H1 (cell line): ENCODE measurements around the gene IQCH. TPM values are rescaled to one million over a fixed set of nuclear protein-coding genes. Genes with fewer than 3 reads are reported as not detected.

ENCODE experiments used
- CTCF ChIA-PET: fragments of 300-600 bp; sonication (Branson Sonifier 250); formaldehyde crosslinking; loops from one replicate; lab custom pipeline; 2021; ENCODE audit not compliant: partially characterized antibody; lab: Charles Lee
- POLR2A ChIA-PET: fragments of 300-600 bp; sonication (Branson Sonifier 250); formaldehyde crosslinking; loops from one replicate; lab custom pipeline; 2021; ENCODE audit warnings: inconsistent platforms; ENCODE audit not compliant: partially characterized antibody; lab: Charles Lee
- DNase-seq, 2 experiments: peaks; one replicate each; pipeline versions ENCODE4 v3.0.0 to v3.0.0-alpha.2; 2010 to 2022; ENCODE audit warnings: low spot score in 2 of 2, low read depth in 1 of 2, mixed read lengths in 1 of 2
- FAIRE-seq: peaks from 2 replicates; lab custom pipeline; 2011; peaks lifted over from hg19 to GRCh38; lab: Jason Lieb, UNC
- H2AFZ ChIP-seq: 2 replicates; pipeline ENCODE4 v1.8.1; 2012; ENCODE audit warnings: low read length, inconsistent platforms
- H2AK5ac ChIP-seq: 2 replicates; pipeline ENCODE4 v1.6.1; 2013; ENCODE audit warnings: low read depth, low read length
- H2BK120ac ChIP-seq: replicated peaks from 2 replicates; pipeline ENCODE3; 2013; ENCODE audit warnings: low read depth, low read length, inconsistent platforms
- H2BK12ac ChIP-seq: 2 replicates; pipeline ENCODE4 v1.6.1; 2013; ENCODE audit warnings: low read depth, low read length
- H2BK15ac ChIP-seq: 2 replicates; pipeline ENCODE4 v1.6.1; 2013; ENCODE audit warnings: low read length
- H2BK20ac ChIP-seq: 2 replicates; pipeline ENCODE4 v1.6.1; 2013; ENCODE audit warnings: low read length
- H2BK5ac ChIP-seq: 2 replicates; pipeline ENCODE4 v1.6.1; 2013; ENCODE audit warnings: low read depth, low read length
- H3K14ac ChIP-seq: 2 replicates; pipeline ENCODE4 v1.6.1; 2013; ENCODE audit warnings: inconsistent platforms; ENCODE audit not compliant: insufficient read length
- H3K18ac ChIP-seq: 2 replicates; pipeline ENCODE4 v1.6.1; 2013; ENCODE audit warnings: low read length; ENCODE audit errors: extremely low read depth
- H3K23ac ChIP-seq: 2 replicates; pipeline ENCODE4 v1.6.1; 2013; ENCODE audit warnings: inconsistent platforms; ENCODE audit not compliant: insufficient read length
- H3K23me2 ChIP-seq: 2 replicates; pipeline ENCODE4 v1.6.1; 2013; ENCODE audit warnings: low read depth, low read length
- H3K27ac ChIP-seq: 2 replicates; pipeline ENCODE4 v1.6.1; 2011; ENCODE audit warnings: low read depth, low read length, inconsistent platforms
- H3K27me3 ChIP-seq, 4 experiments: replicated peaks in 1 of 4; 1 replicate in 1 of 4; 2 replicates in 3 of 4; pipeline versions ENCODE4 v1.6.1 to v1.8.1; 2011 to 2013; ENCODE audit warnings: low read length in 3 of 4, mild to moderate bottlenecking in 3 of 4, inconsistent platforms in 2 of 4, mixed read lengths in 2 of 4, moderate library complexity in 1 of 4; ENCODE audit not compliant: control insufficient read depth in 3 of 4, insufficient read depth in 3 of 4; ENCODE audit errors: extremely low read depth in 1 of 4
- H3K36me3 ChIP-seq, 4 experiments: 2 replicates each; pipeline versions ENCODE4 v1.6.1 to v1.8.1; 2011 to 2013; ENCODE audit warnings: mild to moderate bottlenecking in 4 of 4, low read length in 3 of 4, moderate library complexity in 2 of 4, control low read depth in 1 of 4, inconsistent platforms in 1 of 4; ENCODE audit not compliant: insufficient read depth in 4 of 4, control insufficient read depth in 2 of 4
- H3K4ac ChIP-seq: replicated peaks from 2 replicates; pipeline ENCODE3; 2013; ENCODE audit warnings: low read length, low read depth, mixed read lengths, inconsistent platforms; ENCODE audit not compliant: insufficient read length
- H3K4me1 ChIP-seq, 4 experiments: replicated peaks in 1 of 4; 1 replicate in 1 of 4; 2 replicates in 3 of 4; pipeline versions ENCODE4 v1.6.1 to v1.8.1; 2011 to 2013; ENCODE audit warnings: low read length in 3 of 4, inconsistent platforms in 2 of 4, mixed read lengths in 1 of 4; ENCODE audit not compliant: insufficient read depth in 4 of 4, control insufficient read depth in 3 of 4
- H3K4me2 ChIP-seq, 2 experiments: 2 replicates each; pipeline versions ENCODE4 v1.6.1 to v1.8.1; 2011 to 2013; ENCODE audit warnings: low read depth in 2 of 2, low read length in 2 of 2, control low read depth in 1 of 2, inconsistent platforms in 1 of 2, mild to moderate bottlenecking in 1 of 2; ENCODE audit not compliant: insufficient read depth in 1 of 2
- H3K4me3 ChIP-seq, 4 experiments: fragments of 200-600, 300-600 bp in 1 of 4; sonication (generic), shearing (Covaris generic), sonication (Bioruptor Twin) in 1 of 4; 2 replicates each; pipeline versions ENCODE4 v1.5.1 to v1.8.1; 2011 to 2016; ENCODE audit warnings: low read length in 4 of 4, low read depth in 3 of 4, control low read depth in 2 of 4, inconsistent platforms in 2 of 4, mild to moderate bottlenecking in 2 of 4, mixed read lengths in 1 of 4, moderate library complexity in 1 of 4; ENCODE audit not compliant: insufficient read depth in 2 of 4; ENCODE audit errors: extremely low read depth in 1 of 4
- H3K56ac ChIP-seq: replicated peaks from 2 replicates; pipeline ENCODE3; 2013; ENCODE audit warnings: low read depth, mild to moderate bottlenecking, mixed read lengths, low read length, inconsistent platforms; ENCODE audit not compliant: insufficient read length
- H3K79me1 ChIP-seq: 2 replicates; pipeline ENCODE4 v1.6.1; 2013; ENCODE audit warnings: low read depth, low read length, control low read depth
- H3K79me2 ChIP-seq, 2 experiments: 2 replicates each; pipeline versions ENCODE4 v1.6.1 to v1.8.1; 2012 to 2013; ENCODE audit warnings: low read length in 2 of 2, mild to moderate bottlenecking in 2 of 2, inconsistent platforms in 1 of 2; ENCODE audit not compliant: insufficient read depth in 2 of 2, control insufficient read depth in 1 of 2
- H3K9ac ChIP-seq, 4 experiments: replicated peaks in 1 of 4; 1 replicate in 1 of 4; 2 replicates in 3 of 4; pipeline versions ENCODE4 v1.6.1 to v1.8.1; 2011 to 2013; ENCODE audit warnings: low read depth in 3 of 4, low read length in 3 of 4, control low read depth in 2 of 4, mild to moderate bottlenecking in 2 of 4, moderate library complexity in 2 of 4, inconsistent platforms in 1 of 4; ENCODE audit errors: extremely low read depth in 1 of 4
- H3K9me3 ChIP-seq, 2 experiments: 2 replicates each; pipeline versions ENCODE4 v1.6.1 to v1.8.1; 2012 to 2013; ENCODE audit warnings: mild to moderate bottlenecking in 2 of 2, moderate library complexity in 2 of 2, control low read depth in 1 of 2, inconsistent platforms in 1 of 2, low read depth in 1 of 2, low read length in 1 of 2, mixed read lengths in 1 of 2; ENCODE audit not compliant: insufficient read depth in 2 of 2
- H4K20me1 ChIP-seq, 2 experiments: replicated peaks in 1 of 2; 2 replicates each; pipeline versions ENCODE3 to v1.8.1; 2011 to 2013; ENCODE audit warnings: inconsistent platforms in 2 of 2, low read length in 2 of 2, mild to moderate bottlenecking in 1 of 2; ENCODE audit not compliant: insufficient read depth in 2 of 2, control insufficient read depth in 1 of 2
- H4K5ac ChIP-seq: 2 replicates; pipeline ENCODE4 v1.6.1; 2013; ENCODE audit warnings: low read length, low read depth, mixed read lengths, inconsistent platforms; ENCODE audit not compliant: insufficient read length
- H4K8ac ChIP-seq: 2 replicates; pipeline ENCODE4 v1.8.0; 2013; ENCODE audit warnings: mild to moderate bottlenecking, moderate library complexity, low read length, inconsistent platforms; ENCODE audit not compliant: insufficient read depth; ENCODE audit errors: extremely low read depth
- H4K91ac ChIP-seq: replicated peaks from 2 replicates; pipeline ENCODE3; 2013; ENCODE audit warnings: low read length, mixed read lengths, inconsistent platforms; ENCODE audit not compliant: insufficient read length
- GABPA ChIP-seq: IDR thresholded peaks from 2 replicates; pipeline ENCODE4 v1.6.1; 2011; ENCODE audit warnings: mild to moderate bottlenecking, low read length, moderate library complexity, borderline replicate concordance; ENCODE audit not compliant: insufficient read depth
- WGBS, 2 experiments: shearing (Covaris generic) in 1 of 2; methylation state at CpG; one replicate each; pipeline versions ENCODE4 v1.1.6 to v1.1.7; 2013 to 2015; ENCODE audit warnings: low lambda C conversion rate in 2 of 2, mixed read lengths in 2 of 2, inconsistent platforms in 1 of 2, low coverage in 1 of 2, missing lambda C conversion rate in 1 of 2; ENCODE audit not compliant: insufficient replicate concordance in 2 of 2, insufficient coverage in 1 of 2, insufficient read length in 1 of 2; ENCODE audit errors: extremely low coverage in 1 of 2, missing lambda C conversion rate in 1 of 2; 5-methylcytosine and 5-hydroxymethylcytosine counted together
- polyA plus RNA-seq, 7 experiments: library from polyadenylated mRNA; depleted of rRNA in 3 of 7; stranded (reverse) in 5 of 7; unstranded in 2 of 7; fragments of >200 nt in 5 of 7; fragments of 200-250 nt in 2 of 7; gene quantifications; 1 replicate in 5 of 7; 2 replicates in 1 of 7; 4 replicates in 1 of 7; pipeline versions ENCODE4 v1.2.1 to v1.2.3, GENCODE V29; 2011 to 2013; ENCODE audit warnings: missing spikeins in 2 of 7, mixed read lengths in 2 of 7
- total RNA-seq: library from RNA; stranded (reverse); fragmentation: NEBNext Ultra II Directional; extraction: Animal tissue kit (Norgen Biotek cat#: 25700); gene quantifications from 2 replicates; pipeline ENCODE4 v1.2.1, GENCODE V29; 2021

IQCH gene
- total and polyA plus RNA-seq, 2 of the 8 experiments (the other 6 are each of a cell fraction or from before 2014, with no cell fraction given), result 0.60 to 1.9 TPM

DNA sequence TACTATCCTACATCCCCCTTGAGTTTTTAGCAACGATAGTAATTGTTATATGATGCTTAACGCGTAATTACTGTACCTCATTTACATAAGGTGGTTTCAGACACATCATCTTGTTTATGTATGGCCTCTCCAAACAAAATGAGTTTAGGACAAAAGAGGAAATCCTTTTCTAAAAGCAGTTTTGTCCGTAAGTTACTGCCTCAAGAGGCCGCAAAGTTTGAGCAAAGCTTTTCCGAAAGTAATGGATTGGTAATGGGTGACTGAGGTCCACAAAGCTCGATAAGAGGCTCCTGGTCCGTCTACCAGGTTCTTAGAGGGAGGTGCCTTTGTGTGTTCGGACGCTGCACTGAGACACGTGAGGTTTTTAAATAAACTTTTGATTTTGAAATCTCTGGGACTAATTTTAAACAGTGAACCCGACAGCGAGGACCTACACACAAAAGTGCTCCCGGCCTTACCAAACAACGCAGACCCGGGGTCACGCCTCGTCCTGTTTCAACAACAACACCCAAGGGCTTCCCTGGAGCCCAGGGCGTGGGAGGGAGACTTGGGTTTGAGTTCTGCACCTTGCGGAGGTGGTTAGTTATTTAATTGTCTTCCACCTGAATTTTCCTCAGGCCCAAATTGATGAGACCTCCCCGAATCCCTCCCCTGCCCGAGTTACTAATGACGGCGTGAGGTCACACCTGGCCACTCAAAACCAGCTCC, 265.9 kb downstream of the IQCH start:
- no peak overlapping the region for H2BK12ac ChIP-seq
- ChIA-PET POLR2A (interaction anchor here (0.7 to 2.6 kb wide), 4 partner anchors 18 to 241 kb away, joined by 3 to 8 read pairs (median 6); no protein-coding TSS in a partner anchor), CTCF (interaction anchor here (1.3 to 1.4 kb wide), 2 partner anchors 12 to 19 kb away, joined by 3 to 4 read pairs; no protein-coding TSS in a partner anchor)
- H2AK5ac ChIP-seq, result no peak overlapping the region
- H3K27ac ChIP-seq, result no peak overlapping the region
- DNase-seq (no peak), FAIRE-seq (no peak)
- peaks cover 15% of the 10 kb centered on the region; the same call in 1 of the 2 replicates for H3K23me2 ChIP-seq
- H3K4me3 ChIP-seq, result peak overlapping the region; percentile 40 to 71 (median 51)
- H3K9me3 ChIP-seq, result no peaks in the 10 kb centered on the region
- H4K8ac ChIP-seq, result no peak overlapping the region; the same call in 1 of the 2 replicates
- H3K27me3 ChIP-seq, result peaks cover 0 to 7% (median 4%) of the 10 kb centered on the region in 4 experiments; a peak in 2 of 7 replicates
- no peaks in the 10 kb centered on the region for H3K79me2 ChIP-seq
- H3K4me1 ChIP-seq, result peaks cover 0 to 10% (median 1%) of the 10 kb centered on the region in 4 experiments; a peak in 4 of 7 replicates
- H3K56ac ChIP-seq, result peak overlapping the region; percentile 42
- no peak overlapping the region for H2BK120ac ChIP-seq
- no peaks in the 10 kb centered on the region for H3K79me1 ChIP-seq
- no peak overlapping the region for H3K23ac ChIP-seq
- H2BK15ac ChIP-seq, result no peak overlapping the region
- 57% methylated on average over 24 of the region's 24 CpGs; no CpG with 5 or more reads in 1 of the 2 experiments for WGBS, 2 experiments
- peak overlapping the region; percentile 64 to 97 for H3K4me2 ChIP-seq
- H3K14ac ChIP-seq, result no peak overlapping the region
- H3K4ac ChIP-seq, result peak overlapping the region; percentile 65
- H3K36me3 ChIP-seq, result no peaks in the 10 kb centered on the region
- peak overlapping the region; percentile 34 for H4K91ac ChIP-seq
- peak overlapping the region in 3 of 4 experiments; percentile 44 to 85 (median 83); a peak in 2 of 7 replicates for H3K9ac ChIP-seq
- peak overlapping the region; percentile 71; the same call in 1 of the 2 replicates for H2AFZ ChIP-seq
- no peak overlapping the region for H2BK20ac ChIP-seq
- H4K5ac ChIP-seq, result peak overlapping the region; percentile 13
- no peak overlapping the region for H2BK5ac ChIP-seq
- H3K18ac ChIP-seq, result peak overlapping the region; percentile 87
- H4K20me1 ChIP-seq, result no peaks in the 10 kb centered on the region
- no peak for TF ChIP-seq GABPA
